GM19238 (cell line): Measurements from ENCODE around the gene ZDHHC14.

ENCODE experiments used
- DNase-seq: peaks from one replicate; pipeline ENCODE4 v3.0.0; 2011; ENCODE audit warnings: low spot score; ENCODE audit not compliant: insufficient read length

ZDHHC14 gene

GRCh38 chr6:157516319-157517026 is 135.5 kb downstream of the ZDHHC14 start:
- no peak for DNase-seq

- no peak for DNase-seq
Observed at GRCh38 chr6:157517601-157518359, 136.8 kb downstream of the ZDHHC14 start.

DNA sequence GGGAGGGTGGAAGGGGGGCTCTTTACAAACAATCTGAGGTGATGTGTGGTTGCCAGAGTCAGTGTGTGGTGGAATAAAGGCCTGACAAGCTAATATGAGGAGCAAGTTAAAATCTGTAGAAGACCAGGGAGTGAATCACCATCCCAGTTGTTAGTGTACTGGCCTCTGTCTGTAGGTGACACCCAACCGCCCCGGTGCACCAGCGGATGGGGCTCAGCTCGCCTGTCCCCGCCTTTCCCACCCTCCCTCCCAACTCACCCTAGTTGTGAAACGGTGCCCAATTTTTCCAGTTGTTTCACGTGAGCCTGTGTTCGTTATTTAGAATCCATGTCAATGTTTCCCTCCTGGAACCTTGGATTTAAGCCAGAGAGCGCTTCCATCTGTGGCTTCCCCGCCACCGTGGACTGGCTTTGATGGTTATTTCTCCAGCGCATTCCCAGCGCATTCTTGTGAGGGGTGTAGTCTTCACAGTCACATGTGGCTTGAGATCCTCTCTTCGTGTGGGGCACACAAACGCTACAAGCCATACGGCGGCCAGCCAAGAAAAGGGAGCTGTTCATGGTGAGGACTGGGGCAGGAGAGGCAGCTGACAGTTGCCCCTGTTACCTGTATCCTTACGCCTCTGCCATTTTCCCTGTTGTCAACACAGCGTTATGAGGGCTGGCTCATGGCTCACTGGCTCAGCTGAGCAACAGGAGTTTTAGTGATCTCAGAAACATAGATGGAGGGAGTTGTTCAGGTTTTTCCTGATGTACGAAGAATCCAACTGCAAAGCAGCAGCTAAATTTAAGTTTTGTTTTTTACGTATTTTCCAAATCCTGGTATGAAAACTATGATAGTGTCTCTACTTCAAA is 137.6 kb downstream of the ZDHHC14 start:
- DNase-seq, result no peak

GRCh38 chr6:157519255-157520116 is 138.5 kb downstream of the ZDHHC14 start:
- no peak for DNase-seq

- DNase-seq, result no peak
Observed at GRCh38 chr6:157520117-157520406, 139.1 kb downstream of the ZDHHC14 start.

GRCh38 chr6:157520596-157521361 is 139.8 kb downstream of the ZDHHC14 start:
- DNase-seq, result no peak

DNA sequence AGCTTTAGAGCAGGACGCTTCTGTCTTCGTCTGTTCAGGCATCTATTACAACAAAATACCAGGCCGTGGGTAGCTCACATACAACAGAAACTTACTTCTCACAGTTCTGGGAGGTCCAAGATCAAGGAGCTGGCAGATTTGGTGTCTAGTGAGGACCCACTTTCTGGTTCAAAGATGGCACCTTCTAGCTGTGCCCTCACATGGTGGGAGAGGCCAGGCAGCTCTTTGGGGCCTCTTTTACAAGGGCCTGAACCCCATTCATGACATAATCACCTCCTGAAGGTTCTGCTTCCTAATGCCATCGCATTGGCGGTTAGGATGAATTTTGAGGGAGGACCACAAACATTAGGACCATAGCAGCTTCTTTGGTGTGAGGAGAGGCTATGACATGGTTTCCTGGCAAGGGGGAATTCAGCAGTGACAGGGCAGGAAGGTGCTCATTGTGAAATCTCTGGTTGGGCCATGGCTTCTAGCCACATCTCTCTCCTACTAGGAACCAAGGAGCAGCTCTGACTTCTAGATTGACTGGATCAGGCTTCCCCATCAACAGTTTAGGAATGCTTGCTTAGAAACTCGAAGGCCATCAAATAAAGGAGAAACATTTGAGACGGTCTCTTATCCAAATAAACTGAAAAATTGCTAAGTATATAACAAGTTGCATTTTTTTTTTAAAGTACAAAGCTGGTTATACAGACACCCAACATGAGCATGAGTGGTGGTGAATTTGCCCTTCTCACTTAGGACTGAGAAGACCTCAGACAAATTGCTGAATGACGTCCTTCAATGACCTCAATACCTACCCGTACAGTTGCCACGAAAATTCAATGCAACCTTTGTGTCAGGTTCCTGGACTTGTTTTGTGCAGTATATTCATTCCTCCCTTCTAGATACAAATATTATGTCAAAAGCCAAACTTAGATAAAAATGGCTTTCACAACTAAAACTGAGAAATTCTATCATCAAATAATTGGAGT is 140.7 kb downstream of the ZDHHC14 start:
- DNase-seq, result no peak

GRCh38 chr6:157522472-157522871 is 141.5 kb downstream of the ZDHHC14 start:
- no peak for DNase-seq

- no peak for DNase-seq
Observed at GRCh38 chr6:157524735-157525134, 143.7 kb downstream of the ZDHHC14 start.

DNA sequence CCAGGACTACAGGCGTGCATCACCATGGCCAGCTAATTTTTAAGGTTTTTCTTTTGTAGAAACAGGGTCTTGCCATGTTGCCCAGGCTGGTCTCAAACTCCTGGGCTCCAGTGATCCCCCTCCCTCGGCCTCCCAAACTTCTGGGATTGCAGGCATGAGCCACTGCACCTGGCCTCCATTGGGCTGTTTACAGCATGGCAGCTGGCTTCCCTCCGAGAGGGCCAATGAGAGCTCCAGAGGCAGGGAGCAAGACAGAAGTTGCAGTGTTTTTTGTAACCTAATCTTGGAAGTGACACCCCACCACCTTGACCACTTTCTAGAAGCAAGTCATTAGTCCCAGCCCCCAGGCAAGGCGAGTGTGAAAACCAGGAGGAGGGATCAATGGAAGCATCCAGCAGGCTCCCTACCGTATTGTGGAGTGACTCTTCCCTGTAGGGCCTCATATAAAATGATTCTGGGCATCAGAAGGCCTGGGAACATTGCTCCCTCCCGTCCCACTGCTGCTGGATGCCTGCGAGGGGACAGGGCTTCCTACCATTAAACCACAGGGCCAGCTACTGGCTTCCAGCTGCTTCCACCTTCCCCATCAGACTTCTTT is 144.4 kb downstream of the ZDHHC14 start:
- no peak for DNase-seq

- no peak for DNase-seq
Observed at GRCh38 chr6:157525918-157526425, 145.0 kb downstream of the ZDHHC14 start.

GRCh38 chr6:157527471-157527907 is 146.5 kb downstream of the ZDHHC14 start:
- DNase-seq, result no peak

GRCh38 chr6:157528931-157529653 is 148.1 kb downstream of the ZDHHC14 start:
- no peak for DNase-seq

DNA sequence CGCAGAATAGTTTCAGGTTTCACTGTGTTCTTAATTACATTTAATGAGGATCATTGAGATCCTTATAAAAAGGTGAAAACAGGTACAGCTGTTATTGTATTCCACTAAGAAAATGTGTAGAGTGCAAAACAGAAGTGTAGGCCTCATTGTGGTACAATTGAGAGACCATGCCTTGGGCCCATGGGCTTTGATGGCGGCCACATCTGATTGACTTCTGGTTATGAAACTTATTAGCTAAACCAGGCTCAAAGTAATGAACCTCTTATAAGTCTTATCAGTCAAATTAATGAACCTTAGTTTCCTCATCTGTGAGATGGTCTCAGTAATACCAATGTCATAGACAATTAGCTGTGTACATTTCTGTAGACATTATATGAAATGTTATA is 148.7 kb downstream of the ZDHHC14 start:
- no peak for DNase-seq

- DNase-seq, result no peak
Observed at GRCh38 chr6:157530126-157530525, 149.1 kb downstream of the ZDHHC14 start.

DNA sequence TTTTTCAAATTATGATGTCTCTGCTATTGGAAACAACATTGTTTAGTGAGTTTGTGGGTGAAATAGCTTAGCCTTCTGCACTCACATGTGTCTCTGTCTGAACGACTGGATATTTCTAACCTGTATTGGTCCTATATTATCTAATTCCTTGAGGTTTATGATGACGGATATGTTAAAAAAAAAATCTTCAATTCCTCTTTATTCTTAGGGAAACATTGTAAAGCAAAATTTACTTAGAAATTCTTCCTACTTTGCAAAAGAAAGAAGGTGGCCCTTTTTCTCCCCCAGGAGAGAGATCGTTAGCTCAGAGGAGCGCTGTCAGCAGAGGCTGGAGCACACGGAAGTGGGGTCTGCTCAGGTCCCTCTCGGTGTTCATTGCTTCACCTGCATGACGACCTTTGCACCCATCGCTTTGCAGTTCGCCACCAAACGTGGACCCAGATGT is 149.8 kb downstream of the ZDHHC14 start:
- no peak for DNase-seq

DNA sequence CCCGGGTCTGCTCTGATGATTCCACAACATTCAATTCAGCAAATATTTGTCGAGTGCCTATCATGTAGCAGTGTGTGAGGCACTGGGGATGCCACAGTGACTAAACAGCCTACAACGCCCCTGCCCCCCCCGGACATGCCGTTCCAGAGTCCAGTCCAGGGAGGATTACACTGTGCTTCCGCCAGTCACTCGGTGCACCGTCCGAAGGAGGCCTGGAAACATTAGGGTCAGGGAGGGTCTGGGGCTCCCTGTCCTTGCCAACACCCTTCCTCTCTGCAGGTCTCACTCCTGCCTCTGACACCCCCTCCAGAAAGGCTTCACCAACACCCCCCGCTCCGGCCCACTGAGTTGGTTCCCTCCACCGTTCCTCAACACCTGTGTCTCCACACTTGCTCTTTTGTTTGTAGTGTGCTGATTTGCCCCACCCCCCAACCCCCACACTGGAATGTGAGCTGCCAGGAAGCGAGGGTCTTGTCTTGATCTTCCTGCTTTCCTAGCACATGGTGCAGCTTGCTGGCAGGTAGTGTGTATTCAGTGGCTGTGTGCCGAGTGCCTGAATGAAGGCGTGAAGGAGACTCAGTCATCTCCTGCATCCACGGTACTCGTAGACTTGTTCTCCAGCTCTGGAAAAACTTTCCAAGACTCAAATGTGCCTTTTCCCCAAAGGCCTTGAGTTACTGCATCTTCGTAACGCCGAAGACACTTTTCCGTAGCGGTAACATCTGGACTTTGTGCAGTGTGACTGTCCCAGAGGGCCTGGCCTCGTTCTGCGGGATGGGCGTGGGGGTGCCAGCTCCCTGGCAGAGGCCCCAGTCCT is 150.4 kb downstream of the ZDHHC14 start:
- DNase-seq, result no peak
